HEK293 (cell line): ENCODE results near the gene MECP2.

Experiments
- ATF2 ChIP-seq: fragments of 450-650 bp; formaldehyde crosslinking; IDR thresholded peaks from 2 replicates; pipeline ENCODE4 v1.5.1; 2016; ENCODE audit warnings: missing biosample characterization, missing genetic modification characterization, low read depth
- CTCF ChIP-seq: fragments of 450-650 bp; formaldehyde crosslinking; IDR thresholded peaks from 2 replicates; pipeline ENCODE4 v1.5.1; 2016; ENCODE audit warnings: missing biosample characterization, missing genetic modification characterization
- PATZ1 ChIP-seq: fragments of 450-650 bp; formaldehyde crosslinking; IDR thresholded peaks from 2 replicates; pipeline ENCODE4 v1.5.1; 2016; ENCODE audit warnings: missing biosample characterization, missing genetic modification characterization
- YY1 ChIP-seq: fragments of 450-650 bp; formaldehyde crosslinking; IDR thresholded peaks from 2 replicates; pipeline ENCODE4 v1.5.1; 2018; ENCODE audit warnings: missing biosample characterization, missing genetic modification characterization
- ZBTB1 ChIP-seq: fragments of 450-650 bp; formaldehyde crosslinking; IDR thresholded peaks from 2 replicates; pipeline ENCODE4 v1.5.1; 2016; ENCODE audit warnings: missing biosample characterization, missing genetic modification characterization
- ZNF148 ChIP-seq: fragments of 450-650 bp; formaldehyde crosslinking; IDR thresholded peaks from 2 replicates; pipeline ENCODE4 v1.5.0; 2017; ENCODE audit warnings: missing biosample characterization, missing genetic modification characterization, borderline replicate concordance
- ZNF398 ChIP-seq: fragments of 450-650 bp; formaldehyde crosslinking; IDR thresholded peaks from 2 replicates; pipeline ENCODE4 v1.5.1; 2017; ENCODE audit warnings: missing biosample characterization, missing genetic modification characterization

GRCh38 chrX:154037754-154038153 lies 59.8 kb downstream of the MECP2 start:
- TF ChIP-seq CTCF, result no peak
- TF ChIP-seq ATF2 (tag by site-specific recombination), result no peak
- TF ChIP-seq ZNF148 (tag by site-specific recombination), result no peak
- no peak for TF ChIP-seq PATZ1 (tag by site-specific recombination)
- TF ChIP-seq YY1 (tag by site-specific recombination), result no peak
- no peak for TF ChIP-seq ZBTB1 (tag by site-specific recombination)
- no peak for TF ChIP-seq ZNF398 (tag by site-specific recombination)
